H1 (cell line): ENCODE measurements around the gene PLEKHM3. TPM values are rescaled to one million over a fixed set of nuclear protein-coding genes. Genes with fewer than 3 reads are reported as not detected.

ENCODE experiments used
- CTCF ChIA-PET: fragments of 300-600 bp; sonication (Branson Sonifier 250); formaldehyde crosslinking; loops from one replicate; lab custom pipeline; 2021; ENCODE audit not compliant: partially characterized antibody; lab: Charles Lee
- POLR2A ChIA-PET: fragments of 300-600 bp; sonication (Branson Sonifier 250); formaldehyde crosslinking; loops from one replicate; lab custom pipeline; 2021; ENCODE audit warnings: inconsistent platforms; ENCODE audit not compliant: partially characterized antibody; lab: Charles Lee
- DNase-seq, 2 experiments: peaks; one replicate each; pipeline versions ENCODE4 v3.0.0 to v3.0.0-alpha.2; 2010 to 2022; ENCODE audit warnings: low spot score in 2 of 2, low read depth in 1 of 2, mixed read lengths in 1 of 2
- FAIRE-seq: peaks from 2 replicates; lab custom pipeline; 2011; peaks lifted over from hg19 to GRCh38; lab: Jason Lieb, UNC
- H2AFZ ChIP-seq: 2 replicates; pipeline ENCODE4 v1.8.1; 2012; ENCODE audit warnings: low read length, inconsistent platforms
- H2AK5ac ChIP-seq: 2 replicates; pipeline ENCODE4 v1.6.1; 2013; ENCODE audit warnings: low read depth, low read length
- H2BK120ac ChIP-seq: replicated peaks from 2 replicates; pipeline ENCODE3; 2013; ENCODE audit warnings: low read depth, low read length, inconsistent platforms
- H2BK12ac ChIP-seq: 2 replicates; pipeline ENCODE4 v1.6.1; 2013; ENCODE audit warnings: low read depth, low read length
- H2BK15ac ChIP-seq: 2 replicates; pipeline ENCODE4 v1.6.1; 2013; ENCODE audit warnings: low read length
- H2BK20ac ChIP-seq: 2 replicates; pipeline ENCODE4 v1.6.1; 2013; ENCODE audit warnings: low read length
- H2BK5ac ChIP-seq: 2 replicates; pipeline ENCODE4 v1.6.1; 2013; ENCODE audit warnings: low read depth, low read length
- H3K14ac ChIP-seq: 2 replicates; pipeline ENCODE4 v1.6.1; 2013; ENCODE audit warnings: inconsistent platforms; ENCODE audit not compliant: insufficient read length
- H3K18ac ChIP-seq: 2 replicates; pipeline ENCODE4 v1.6.1; 2013; ENCODE audit warnings: low read length; ENCODE audit errors: extremely low read depth
- H3K23ac ChIP-seq: 2 replicates; pipeline ENCODE4 v1.6.1; 2013; ENCODE audit warnings: inconsistent platforms; ENCODE audit not compliant: insufficient read length
- H3K23me2 ChIP-seq: 2 replicates; pipeline ENCODE4 v1.6.1; 2013; ENCODE audit warnings: low read depth, low read length
- H3K27ac ChIP-seq: 2 replicates; pipeline ENCODE4 v1.6.1; 2011; ENCODE audit warnings: low read depth, low read length, inconsistent platforms
- H3K27me3 ChIP-seq, 4 experiments: replicated peaks in 1 of 4; 1 replicate in 1 of 4; 2 replicates in 3 of 4; pipeline versions ENCODE4 v1.6.1 to v1.8.1; 2011 to 2013; ENCODE audit warnings: low read length in 3 of 4, mild to moderate bottlenecking in 3 of 4, inconsistent platforms in 2 of 4, mixed read lengths in 2 of 4, moderate library complexity in 1 of 4; ENCODE audit not compliant: control insufficient read depth in 3 of 4, insufficient read depth in 3 of 4; ENCODE audit errors: extremely low read depth in 1 of 4
- H3K36me3 ChIP-seq, 4 experiments: 2 replicates each; pipeline versions ENCODE4 v1.6.1 to v1.8.1; 2011 to 2013; ENCODE audit warnings: mild to moderate bottlenecking in 4 of 4, low read length in 3 of 4, moderate library complexity in 2 of 4, control low read depth in 1 of 4, inconsistent platforms in 1 of 4; ENCODE audit not compliant: insufficient read depth in 4 of 4, control insufficient read depth in 2 of 4
- H3K4ac ChIP-seq: replicated peaks from 2 replicates; pipeline ENCODE3; 2013; ENCODE audit warnings: low read length, low read depth, mixed read lengths, inconsistent platforms; ENCODE audit not compliant: insufficient read length
- H3K4me1 ChIP-seq, 4 experiments: replicated peaks in 1 of 4; 1 replicate in 1 of 4; 2 replicates in 3 of 4; pipeline versions ENCODE4 v1.6.1 to v1.8.1; 2011 to 2013; ENCODE audit warnings: low read length in 3 of 4, inconsistent platforms in 2 of 4, mixed read lengths in 1 of 4; ENCODE audit not compliant: insufficient read depth in 4 of 4, control insufficient read depth in 3 of 4
- H3K4me2 ChIP-seq, 2 experiments: 2 replicates each; pipeline versions ENCODE4 v1.6.1 to v1.8.1; 2011 to 2013; ENCODE audit warnings: low read depth in 2 of 2, low read length in 2 of 2, control low read depth in 1 of 2, inconsistent platforms in 1 of 2, mild to moderate bottlenecking in 1 of 2; ENCODE audit not compliant: insufficient read depth in 1 of 2
- H3K4me3 ChIP-seq, 4 experiments: fragments of 200-600, 300-600 bp in 1 of 4; sonication (generic), shearing (Covaris generic), sonication (Bioruptor Twin) in 1 of 4; 2 replicates each; pipeline versions ENCODE4 v1.5.1 to v1.8.1; 2011 to 2016; ENCODE audit warnings: low read length in 4 of 4, low read depth in 3 of 4, control low read depth in 2 of 4, inconsistent platforms in 2 of 4, mild to moderate bottlenecking in 2 of 4, mixed read lengths in 1 of 4, moderate library complexity in 1 of 4; ENCODE audit not compliant: insufficient read depth in 2 of 4; ENCODE audit errors: extremely low read depth in 1 of 4
- H3K56ac ChIP-seq: replicated peaks from 2 replicates; pipeline ENCODE3; 2013; ENCODE audit warnings: low read depth, mild to moderate bottlenecking, mixed read lengths, low read length, inconsistent platforms; ENCODE audit not compliant: insufficient read length
- H3K79me1 ChIP-seq: 2 replicates; pipeline ENCODE4 v1.6.1; 2013; ENCODE audit warnings: low read depth, low read length, control low read depth
- H3K79me2 ChIP-seq, 2 experiments: 2 replicates each; pipeline versions ENCODE4 v1.6.1 to v1.8.1; 2012 to 2013; ENCODE audit warnings: low read length in 2 of 2, mild to moderate bottlenecking in 2 of 2, inconsistent platforms in 1 of 2; ENCODE audit not compliant: insufficient read depth in 2 of 2, control insufficient read depth in 1 of 2
- H3K9ac ChIP-seq, 4 experiments: replicated peaks in 1 of 4; 1 replicate in 1 of 4; 2 replicates in 3 of 4; pipeline versions ENCODE4 v1.6.1 to v1.8.1; 2011 to 2013; ENCODE audit warnings: low read depth in 3 of 4, low read length in 3 of 4, control low read depth in 2 of 4, mild to moderate bottlenecking in 2 of 4, moderate library complexity in 2 of 4, inconsistent platforms in 1 of 4; ENCODE audit errors: extremely low read depth in 1 of 4
- H3K9me3 ChIP-seq, 2 experiments: 2 replicates each; pipeline versions ENCODE4 v1.6.1 to v1.8.1; 2012 to 2013; ENCODE audit warnings: mild to moderate bottlenecking in 2 of 2, moderate library complexity in 2 of 2, control low read depth in 1 of 2, inconsistent platforms in 1 of 2, low read depth in 1 of 2, low read length in 1 of 2, mixed read lengths in 1 of 2; ENCODE audit not compliant: insufficient read depth in 2 of 2
- H4K20me1 ChIP-seq, 2 experiments: replicated peaks in 1 of 2; 2 replicates each; pipeline versions ENCODE3 to v1.8.1; 2011 to 2013; ENCODE audit warnings: inconsistent platforms in 2 of 2, low read length in 2 of 2, mild to moderate bottlenecking in 1 of 2; ENCODE audit not compliant: insufficient read depth in 2 of 2, control insufficient read depth in 1 of 2
- H4K5ac ChIP-seq: 2 replicates; pipeline ENCODE4 v1.6.1; 2013; ENCODE audit warnings: low read length, low read depth, mixed read lengths, inconsistent platforms; ENCODE audit not compliant: insufficient read length
- H4K8ac ChIP-seq: 2 replicates; pipeline ENCODE4 v1.8.0; 2013; ENCODE audit warnings: mild to moderate bottlenecking, moderate library complexity, low read length, inconsistent platforms; ENCODE audit not compliant: insufficient read depth; ENCODE audit errors: extremely low read depth
- H4K91ac ChIP-seq: replicated peaks from 2 replicates; pipeline ENCODE3; 2013; ENCODE audit warnings: low read length, mixed read lengths, inconsistent platforms; ENCODE audit not compliant: insufficient read length
- CEBPB ChIP-seq: IDR thresholded peaks from 2 replicates; pipeline ENCODE4 v1.6.1; 2012; ENCODE audit warnings: low read depth, low read length
- CHD1 ChIP-seq: IDR thresholded peaks from 2 replicates; pipeline ENCODE4 v1.6.1; 2012; ENCODE audit warnings: low read depth, low read length, improper control_type of control experiment
- EGR1 ChIP-seq: IDR thresholded peaks from 2 replicates; pipeline ENCODE4 v1.6.1; 2011; ENCODE audit warnings: low read depth, low read length, borderline replicate concordance
- FOSL1 ChIP-seq: IDR thresholded peaks from 2 replicates; pipeline ENCODE4 v1.6.1; 2011; ENCODE audit warnings: mild to moderate bottlenecking, low read depth, low read length, moderate library complexity; ENCODE audit not compliant: insufficient read depth
- RBBP5 ChIP-seq: IDR thresholded peaks from 2 replicates; pipeline ENCODE4 v1.7.1; 2012; ENCODE audit warnings: low read depth, mild to moderate bottlenecking, inconsistent platforms, low read length, moderate library complexity, borderline replicate concordance
- WGBS, 2 experiments: shearing (Covaris generic) in 1 of 2; methylation state at CpG; one replicate each; pipeline versions ENCODE4 v1.1.6 to v1.1.7; 2013 to 2015; ENCODE audit warnings: low lambda C conversion rate in 2 of 2, mixed read lengths in 2 of 2, inconsistent platforms in 1 of 2, low coverage in 1 of 2, missing lambda C conversion rate in 1 of 2; ENCODE audit not compliant: insufficient replicate concordance in 2 of 2, insufficient coverage in 1 of 2, insufficient read length in 1 of 2; ENCODE audit errors: extremely low coverage in 1 of 2, missing lambda C conversion rate in 1 of 2; 5-methylcytosine and 5-hydroxymethylcytosine counted together
- polyA plus RNA-seq, 7 experiments: library from polyadenylated mRNA; depleted of rRNA in 3 of 7; stranded (reverse) in 5 of 7; unstranded in 2 of 7; fragments of >200 nt in 5 of 7; fragments of 200-250 nt in 2 of 7; gene quantifications; 1 replicate in 5 of 7; 2 replicates in 1 of 7; 4 replicates in 1 of 7; pipeline versions ENCODE4 v1.2.1 to v1.2.3, GENCODE V29; 2011 to 2013; ENCODE audit warnings: missing spikeins in 2 of 7, mixed read lengths in 2 of 7
- total RNA-seq: library from RNA; stranded (reverse); fragmentation: NEBNext Ultra II Directional; extraction: Animal tissue kit (Norgen Biotek cat#: 25700); gene quantifications from 2 replicates; pipeline ENCODE4 v1.2.1, GENCODE V29; 2021

The PLEKHM3 gene
- total and polyA plus RNA-seq, 2 of the 8 experiments (the other 6 are each of a cell fraction or from before 2014, with no cell fraction given): 2.3 to 5.8 TPM

DNA sequence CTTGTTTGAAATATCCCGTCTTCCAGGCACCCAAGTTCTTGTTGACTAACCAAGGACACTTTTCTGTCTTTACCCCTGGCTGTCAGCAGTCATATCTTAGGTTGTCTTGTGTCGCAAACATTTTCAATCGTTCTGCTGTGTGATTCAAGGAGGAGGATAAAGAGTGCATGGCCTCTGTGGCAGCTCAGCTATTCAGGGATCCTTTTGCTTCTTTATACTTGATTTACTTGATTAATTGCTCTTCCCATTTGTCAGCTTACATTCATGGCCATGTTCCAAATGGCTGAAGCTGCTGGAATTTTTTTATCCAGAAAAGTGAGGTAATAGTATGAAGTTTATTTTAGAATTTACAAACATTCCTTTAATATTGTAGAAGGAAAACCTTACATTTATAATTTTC lies 158.3 kb downstream of the PLEKHM3 start:
- WGBS, 2 experiments: 92% methylated on average over 3 of the region's 3 CpGs; no CpG with 5 or more reads in 1 of the 2 experiments
- H2BK5ac ChIP-seq: no peak overlapping the region
- no peak overlapping the region for H2BK20ac ChIP-seq
- no peak overlapping the region for H3K4me2 ChIP-seq
- no peaks in the 10 kb centered on the region for H3K27me3 ChIP-seq
- H3K23ac ChIP-seq: no peak overlapping the region
- no peaks in the 10 kb centered on the region for H3K36me3 ChIP-seq
- H3K23me2 ChIP-seq: no peaks in the 10 kb centered on the region
- no peak overlapping the region for H3K4ac ChIP-seq
- H3K4me3 ChIP-seq: no peak overlapping the region
- ChIA-PET CTCF (interaction anchor here (0.6 to 1.2 kb wide), 2 partner anchors 31 to 107 kb away, joined by 3 to 4 read pairs; no protein-coding TSS in a partner anchor), POLR2A (no interaction called here)
- H4K20me1 ChIP-seq: no peaks in the 10 kb centered on the region
- TF ChIP-seq FOSL1 (no peak), EGR1 (no peak), CHD1 (no peak), RBBP5 (no peak), CEBPB (no peak)
- no peak overlapping the region for H2BK12ac ChIP-seq
- H2BK15ac ChIP-seq: no peak overlapping the region
- no peak overlapping the region for H3K14ac ChIP-seq
- no peak for FAIRE-seq
- H2AFZ ChIP-seq: no peak overlapping the region
- no peaks in the 10 kb centered on the region for H3K4me1 ChIP-seq
- no peak overlapping the region for H2AK5ac ChIP-seq
- no peak overlapping the region for H4K91ac ChIP-seq
- H4K8ac ChIP-seq: no peak overlapping the region
- no peaks in the 10 kb centered on the region for H3K9me3 ChIP-seq
- H3K18ac ChIP-seq: no peak overlapping the region
- no peaks in the 10 kb centered on the region for H3K79me1 ChIP-seq
- no peaks in the 10 kb centered on the region for H3K79me2 ChIP-seq
- no peak overlapping the region for H3K27ac ChIP-seq
- no peak overlapping the region for H4K5ac ChIP-seq
- no peak for DNase-seq
- no peak overlapping the region for H3K56ac ChIP-seq
- no peak overlapping the region; a peak in 1 of 7 replicates for H3K9ac ChIP-seq
- no peak overlapping the region for H2BK120ac ChIP-seq
